Left hindlimb (tissue), 1 donor: ENCODE results near the gene CLMN.

Experiments
- DNase-seq: peaks from one replicate; pipeline ENCODE4 v3.0.0-alpha.2; 2018

CLMN gene

DNA sequence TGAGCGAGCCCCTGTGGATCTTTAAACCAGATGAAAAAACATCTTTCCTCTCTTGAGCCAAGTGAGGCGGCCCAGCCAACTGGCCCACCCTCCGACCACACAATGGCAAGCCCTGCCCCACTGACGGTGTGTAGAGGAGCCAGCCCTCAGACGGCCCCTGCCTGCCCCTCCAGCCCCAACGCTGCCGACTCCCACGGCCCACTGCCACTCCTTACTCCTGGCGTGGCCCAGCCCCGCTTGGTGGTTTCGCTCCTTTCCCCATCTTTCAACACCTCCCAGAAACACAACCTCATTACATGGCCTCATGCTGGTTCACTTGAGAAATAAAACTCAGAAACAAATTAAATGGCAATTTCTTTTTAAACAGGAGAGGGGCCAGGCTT lies 81.8 kb downstream of the CLMN start:
- peak; percentile 82 for DNase-seq

DNA sequence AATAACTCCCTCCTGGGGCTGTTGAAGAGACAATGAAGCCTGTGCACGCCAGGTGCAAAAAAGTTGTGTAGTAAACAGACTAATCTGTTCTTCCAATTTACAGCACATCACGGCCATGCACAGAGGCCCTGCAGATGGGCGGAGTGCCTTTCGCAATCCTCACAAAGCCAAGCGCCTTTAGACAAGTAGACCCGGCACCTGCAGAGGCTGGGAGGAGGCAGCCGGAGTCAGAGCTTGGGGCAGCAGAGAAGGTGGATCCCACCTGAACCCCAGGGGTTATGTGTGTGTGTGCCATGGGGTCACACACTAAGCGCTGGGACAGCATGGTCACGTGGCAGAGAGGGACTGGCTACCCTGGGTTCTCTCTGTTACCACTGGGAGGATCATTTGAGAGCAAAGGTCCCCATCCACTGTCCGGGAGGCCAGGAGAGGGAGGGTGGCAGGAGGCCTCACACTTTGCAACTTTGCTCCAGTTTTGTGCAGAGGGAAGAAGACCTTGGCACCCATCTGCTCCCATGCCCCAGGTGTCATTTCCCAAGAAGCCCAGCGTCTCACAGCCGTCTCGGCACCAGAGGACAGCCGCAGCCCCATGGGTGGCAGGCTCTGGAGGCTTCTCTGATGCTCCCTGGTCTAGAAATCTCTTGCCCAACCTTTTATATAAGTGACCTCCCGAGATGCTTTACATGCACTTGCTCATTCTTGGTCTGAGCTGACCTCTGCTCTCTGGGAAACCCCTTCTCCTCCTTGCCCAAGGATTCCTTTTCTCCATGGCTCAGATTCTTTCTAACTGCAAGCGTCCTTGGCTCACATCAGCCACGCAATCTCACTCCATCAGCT lies 82.4 kb downstream of the CLMN start:
- DNase-seq: no peak

DNA sequence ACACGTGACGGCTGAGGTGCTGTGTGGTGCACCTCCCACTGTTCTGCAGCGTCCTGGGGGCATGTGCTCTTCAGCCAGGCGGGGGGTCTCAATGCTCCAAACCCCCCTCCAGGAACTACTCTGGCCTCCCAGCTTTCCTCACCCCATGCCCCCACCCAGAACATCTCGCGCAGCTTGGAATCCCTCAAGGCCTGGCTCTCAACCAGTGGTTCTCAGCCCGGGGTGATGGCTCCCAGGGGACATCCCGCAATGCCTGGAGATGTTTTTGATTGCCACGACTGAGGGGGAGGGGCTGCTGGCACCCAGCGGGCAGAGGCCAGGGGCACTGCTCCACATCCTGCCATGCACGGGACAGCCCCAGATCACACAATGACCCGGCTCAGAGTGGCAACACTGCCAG lies 83.5 kb downstream of the CLMN start:
- no peak for DNase-seq

DNA sequence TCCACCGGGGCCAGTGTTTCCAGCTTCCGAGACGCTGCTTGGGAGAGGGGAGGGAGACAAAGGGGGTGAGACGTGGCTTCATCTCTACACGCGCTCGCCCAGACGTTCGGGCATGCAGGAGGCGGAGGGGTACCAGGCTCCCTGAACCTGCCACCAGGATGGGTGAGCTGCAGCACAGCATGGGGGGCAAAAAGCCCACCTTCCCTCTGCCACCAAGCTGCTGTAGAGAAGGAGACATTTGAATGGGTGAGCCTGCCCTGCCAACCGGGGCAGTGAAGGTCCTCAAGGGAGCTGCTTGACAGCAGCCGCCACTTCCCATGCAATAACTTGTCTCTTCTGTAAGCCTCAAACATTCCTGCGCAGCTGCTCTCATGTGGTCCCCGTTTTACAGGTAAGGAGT lies 83.9 kb downstream of the CLMN start:
- no peak for DNase-seq

DNA sequence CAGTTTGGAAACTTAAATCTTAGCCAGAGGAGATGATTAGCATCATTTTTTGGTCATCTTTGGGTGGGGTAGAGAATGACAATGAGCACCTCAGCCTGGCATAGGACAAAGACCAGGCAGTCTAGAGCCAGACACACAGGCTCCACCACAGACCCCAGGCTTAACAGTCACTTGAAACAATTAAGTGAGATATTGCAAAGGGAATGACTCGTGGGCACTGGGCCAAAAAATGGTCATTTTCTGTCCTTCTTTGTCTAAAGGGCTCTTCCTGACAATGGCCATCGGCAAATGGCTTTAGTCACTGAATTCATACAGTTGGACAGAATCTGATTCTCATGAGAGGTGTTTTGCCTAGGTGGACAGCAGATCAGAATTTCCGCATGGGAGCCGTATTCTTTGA lies 84.4 kb downstream of the CLMN start:
- no peak for DNase-seq

DNA sequence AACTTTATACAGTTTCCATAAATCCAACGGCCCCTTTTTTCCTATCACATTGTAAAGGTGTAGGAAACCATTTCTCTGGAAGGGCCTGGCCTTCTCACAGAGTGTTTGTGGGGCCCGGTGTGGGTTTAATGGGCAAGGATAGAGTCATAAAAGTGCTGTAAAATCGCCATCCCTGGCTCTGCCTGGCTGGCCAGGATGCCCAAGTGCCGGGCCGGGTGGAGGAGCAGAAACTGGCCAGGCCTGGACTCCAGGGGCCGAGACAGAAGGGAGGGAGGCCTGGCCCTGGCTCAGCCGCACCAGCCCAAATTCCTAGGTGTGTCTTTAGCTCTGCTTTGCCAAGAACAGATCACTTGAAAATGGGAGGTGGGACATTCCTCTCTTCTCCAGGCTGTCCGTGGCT lies 85.3 kb downstream of the CLMN start:
- DNase-seq: no peak

DNA sequence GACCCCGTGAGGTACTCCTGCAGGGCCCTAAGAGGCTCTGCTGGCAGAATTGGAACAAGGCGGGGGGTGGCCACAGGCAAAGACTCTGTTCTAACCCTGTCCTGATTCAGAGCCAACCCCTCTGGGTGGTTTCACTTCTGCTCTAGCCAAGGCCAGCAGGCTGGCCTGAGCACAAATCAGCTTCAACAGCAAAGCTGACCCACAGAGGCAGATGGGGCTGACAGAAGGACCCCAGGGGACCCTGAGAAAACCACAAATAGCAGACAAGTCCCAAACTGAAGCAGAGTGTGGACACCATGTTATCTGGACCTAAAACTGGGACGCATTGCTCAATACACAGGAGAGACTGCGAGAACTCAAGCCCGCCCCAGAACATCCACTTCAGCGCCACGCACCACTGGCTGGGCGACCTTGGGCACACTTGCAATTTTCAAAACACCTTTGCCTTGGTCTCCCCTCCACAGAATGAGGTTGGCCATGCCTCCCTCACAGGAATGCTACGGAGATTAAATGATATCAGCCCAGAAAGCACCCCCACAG lies 85.9 kb downstream of the CLMN start:
- no peak for DNase-seq

DNA sequence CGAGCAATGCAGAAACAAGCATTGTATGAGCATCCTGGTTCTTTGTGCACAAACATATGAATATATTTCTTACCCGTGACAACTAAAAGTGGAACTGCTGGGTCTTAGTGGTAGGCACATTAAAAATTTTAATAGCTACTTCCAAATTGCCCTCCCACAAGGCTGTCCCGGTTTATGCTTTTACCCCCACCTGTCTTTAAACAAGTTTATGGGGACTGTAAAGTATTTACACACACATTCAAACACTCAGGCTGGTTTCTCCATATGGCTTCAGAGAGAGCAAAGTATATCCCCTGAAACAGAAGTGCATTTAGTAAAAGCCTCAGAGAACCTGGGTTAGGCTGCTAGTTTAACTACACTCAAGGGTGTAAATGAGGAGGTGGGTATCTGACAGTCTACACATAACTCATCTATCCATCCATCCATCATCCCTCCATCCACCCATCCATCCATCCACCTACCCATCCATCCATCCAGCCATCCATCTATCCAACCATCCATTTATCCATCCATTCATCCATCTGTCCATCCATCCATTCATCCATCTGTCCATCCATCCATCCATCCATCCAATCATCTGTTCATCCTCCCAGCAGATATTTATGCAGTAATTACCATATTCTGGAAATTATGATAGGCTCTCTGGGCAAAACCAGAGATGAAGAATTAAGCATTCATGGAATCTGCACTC lies 86.7 kb downstream of the CLMN start:
- DNase-seq: no peak

DNA sequence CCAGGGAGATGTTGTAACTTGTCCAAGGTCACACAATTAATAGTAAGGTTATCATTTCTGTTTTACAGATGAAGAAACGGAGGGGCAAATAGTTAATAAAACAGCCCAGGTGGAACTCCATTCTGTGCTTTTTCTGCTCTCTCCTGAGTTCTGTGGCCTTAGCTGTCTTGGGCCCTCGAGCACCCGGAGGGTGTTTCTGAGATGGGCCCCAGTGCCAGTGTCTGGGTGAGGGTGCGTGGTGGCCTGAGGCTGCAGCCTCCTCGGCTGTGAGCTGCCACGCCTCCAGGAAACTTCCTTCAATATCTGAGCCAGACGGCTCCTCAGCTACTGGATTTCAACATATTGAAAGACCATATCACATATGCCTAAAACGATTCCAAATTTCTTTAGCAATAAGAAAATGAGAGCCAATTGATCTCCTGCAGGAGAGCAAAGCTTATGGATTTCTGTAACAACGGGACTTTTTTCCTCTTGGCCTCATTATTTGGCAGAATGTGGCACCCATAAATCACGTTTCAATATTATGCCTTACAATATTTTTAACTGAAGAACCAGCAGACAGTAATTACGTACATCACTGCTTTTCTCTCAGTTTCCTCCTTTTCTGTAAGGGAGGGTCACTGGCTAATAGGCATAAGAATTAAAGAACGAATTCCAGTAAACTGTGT lies 87.6 kb downstream of the CLMN start:
- no peak for DNase-seq

DNA sequence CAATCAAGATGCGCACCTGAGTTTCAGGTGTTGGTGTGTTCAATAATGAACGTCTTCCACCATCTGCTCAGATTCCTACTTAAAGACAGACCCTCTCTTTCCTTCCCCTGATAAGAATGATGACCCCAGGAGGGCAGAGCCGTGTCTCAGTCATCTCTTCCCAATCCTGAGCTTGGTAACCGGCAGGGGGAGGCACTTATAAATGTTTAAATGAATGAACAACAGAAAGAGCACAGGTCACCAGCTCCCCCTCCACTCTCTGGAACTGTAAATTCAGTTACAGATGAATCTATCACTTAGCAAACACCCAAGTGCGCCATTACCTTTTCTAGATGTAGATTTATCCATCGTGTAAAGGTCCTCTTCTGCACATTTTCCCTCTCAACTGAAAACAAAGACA lies 90.0 kb downstream of the CLMN start:
- DNase-seq: no peak

DNA sequence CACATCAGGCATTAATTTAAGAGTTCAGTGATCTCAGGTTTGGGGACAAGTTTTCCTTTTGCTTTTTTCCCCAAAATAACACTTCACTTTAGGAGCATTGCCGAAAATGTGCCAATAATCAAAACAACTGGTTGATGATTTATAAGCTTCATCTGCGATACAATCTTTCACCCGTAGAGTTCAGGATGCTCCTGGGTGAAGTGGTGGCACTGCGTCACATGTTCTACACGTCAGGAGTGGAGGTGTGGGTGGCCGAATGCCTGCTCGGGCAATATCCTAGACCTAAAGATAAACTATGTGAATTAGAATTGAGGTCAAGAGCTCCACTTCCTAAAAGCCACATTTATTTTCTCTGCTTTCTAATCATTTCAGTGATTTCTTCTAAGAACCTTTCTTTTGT lies 91.5 kb downstream of the CLMN start:
- DNase-seq: no peak

DNA sequence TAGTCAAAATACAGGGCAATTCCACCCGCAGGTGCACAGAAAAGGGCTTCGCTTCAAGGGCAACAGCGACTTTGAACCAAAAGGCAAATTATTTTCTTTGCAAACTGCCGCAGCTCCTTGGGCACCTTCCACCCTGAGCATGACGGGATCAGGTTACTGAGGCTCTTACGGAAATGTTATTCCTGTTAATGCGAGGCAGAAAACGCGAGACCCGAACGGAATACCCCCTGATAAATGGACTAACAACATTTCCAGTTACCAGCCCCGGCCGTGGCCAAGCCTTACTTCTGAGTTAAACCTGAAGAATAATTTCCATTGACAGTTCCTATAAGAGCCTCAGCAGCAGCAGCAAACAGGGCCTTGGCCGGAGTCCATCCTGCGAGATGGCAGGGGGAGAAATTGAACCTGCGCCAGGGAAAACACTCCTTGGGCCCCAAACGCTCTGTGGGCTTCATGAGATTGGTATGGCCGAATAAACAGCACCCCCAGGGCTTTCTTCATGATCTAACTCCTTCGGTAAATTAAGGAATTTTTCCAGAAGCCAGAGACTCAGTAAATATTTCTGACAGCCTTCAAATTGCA lies 92.3 kb downstream of the CLMN start:
- peak; percentile 73 for DNase-seq

DNA sequence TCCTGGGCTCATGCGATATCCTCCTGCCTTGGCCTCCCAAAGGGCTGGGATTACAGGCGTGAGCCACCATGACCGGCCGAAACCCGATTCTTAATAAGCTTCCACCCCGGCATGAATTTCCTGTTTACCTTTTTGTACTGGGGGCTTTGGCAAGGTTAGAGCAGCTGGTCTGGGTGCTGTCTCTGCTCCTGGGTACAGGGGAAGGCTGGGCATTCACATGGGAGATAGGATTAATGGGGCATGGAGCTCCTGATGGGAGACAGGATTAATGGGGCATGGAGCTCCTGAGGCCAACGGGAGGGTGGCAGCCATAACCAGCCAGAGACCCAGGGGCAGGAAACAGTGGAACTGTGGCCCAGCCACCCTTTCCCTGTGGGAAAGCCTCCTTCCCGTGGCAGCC lies 92.9 kb downstream of the CLMN start:
- DNase-seq: no peak

DNA sequence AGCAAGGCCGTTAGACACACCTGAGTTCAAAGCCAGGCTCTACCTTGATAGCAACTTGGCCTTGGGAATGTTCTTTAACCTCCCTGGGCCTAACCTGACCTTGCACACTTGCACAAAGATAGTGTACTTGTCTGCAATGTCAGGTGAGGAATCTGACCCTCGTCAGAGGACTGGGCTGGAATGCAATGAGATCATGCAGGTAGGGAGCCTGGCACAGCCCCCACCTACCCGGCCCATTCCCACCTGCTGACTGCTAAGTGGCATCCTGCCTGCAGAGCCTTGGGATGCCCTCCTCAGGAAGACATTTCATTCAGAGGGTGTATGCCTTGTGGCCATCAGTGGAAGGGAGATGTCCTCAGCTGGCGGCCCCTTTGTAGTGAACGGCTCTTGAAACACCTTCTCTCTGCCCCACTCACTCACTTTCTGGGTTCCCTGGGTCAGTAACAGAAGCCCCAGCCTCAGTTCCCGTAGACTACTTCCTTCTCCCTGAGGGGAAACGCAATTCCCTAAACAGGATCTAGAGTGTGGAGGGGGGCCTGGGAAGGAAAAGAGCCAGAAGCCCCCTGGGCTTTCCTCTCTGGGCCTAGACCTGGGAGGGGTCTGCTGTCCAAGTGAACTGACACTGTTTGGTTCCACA lies 94.3 kb downstream of the CLMN start:
- no peak for DNase-seq

DNA sequence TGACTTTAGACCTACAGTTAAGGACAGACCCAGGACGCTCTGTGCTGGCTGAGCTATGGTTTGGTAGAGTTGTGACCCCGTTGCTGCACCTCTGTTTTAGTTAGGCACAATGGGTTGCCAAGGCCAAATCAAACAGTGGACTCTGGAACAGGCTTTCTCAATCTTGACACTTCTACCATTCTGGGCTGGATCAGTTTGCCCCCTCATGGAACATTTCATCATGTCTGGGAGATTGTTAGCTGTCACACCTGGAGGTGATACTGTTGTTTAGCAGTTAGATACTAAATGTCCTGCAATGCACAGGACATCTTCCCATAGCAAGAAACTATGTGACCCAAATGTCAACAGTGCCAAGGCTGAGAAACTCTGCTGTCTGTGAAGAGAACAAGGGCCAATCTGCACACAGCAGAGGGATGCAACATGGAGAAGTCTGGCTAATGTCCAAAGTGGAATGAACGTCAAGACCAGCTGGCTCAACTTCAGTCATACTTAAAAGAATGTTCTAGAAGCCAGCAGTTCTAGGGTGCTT lies 96.8 kb downstream of the CLMN start:
- no peak for DNase-seq

DNA sequence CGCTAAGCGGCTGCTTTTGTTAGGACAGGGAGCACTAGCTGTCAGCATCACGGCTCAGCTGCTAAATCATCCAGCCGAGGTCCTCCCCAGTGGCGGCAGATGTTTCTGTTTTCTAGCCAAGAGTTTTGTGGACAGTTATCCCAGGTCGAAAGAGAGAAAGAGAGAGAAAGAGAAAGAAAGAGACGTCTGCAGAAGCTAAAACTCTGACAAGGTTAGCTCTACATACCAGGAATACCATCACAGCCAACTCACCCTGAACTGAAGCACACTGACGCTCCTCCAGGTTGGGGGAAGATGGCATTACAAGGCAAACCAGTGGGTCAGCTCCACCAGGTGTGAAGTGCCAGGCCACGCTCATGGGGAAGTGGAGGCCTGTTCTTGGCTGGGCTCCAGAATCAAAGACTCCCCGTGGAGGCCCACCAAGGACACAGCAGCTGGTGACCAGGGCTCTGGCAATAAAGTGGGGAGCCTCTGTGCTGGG lies 97.5 kb downstream of the CLMN start:
- DNase-seq: peak; percentile 71

DNA sequence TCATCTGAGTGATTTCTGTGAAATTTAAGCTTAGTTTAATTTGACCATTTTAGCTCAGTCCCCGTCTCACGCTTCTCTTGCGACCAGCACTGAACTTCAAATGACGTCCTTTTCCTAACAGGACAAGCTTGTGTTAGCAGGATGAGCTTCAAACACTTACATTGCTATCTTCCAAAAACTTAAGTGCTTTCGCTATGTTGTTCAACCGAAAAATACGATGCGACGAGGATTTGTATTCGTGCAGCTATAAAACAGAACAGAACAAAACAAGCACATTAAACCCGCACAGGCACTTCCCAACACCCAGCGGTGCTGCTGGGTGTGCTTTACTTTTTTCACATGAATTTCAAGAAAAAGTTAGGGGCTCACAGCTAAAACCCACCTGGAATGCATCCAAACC lies 98.2 kb downstream of the CLMN start:
- DNase-seq: no peak

DNA sequence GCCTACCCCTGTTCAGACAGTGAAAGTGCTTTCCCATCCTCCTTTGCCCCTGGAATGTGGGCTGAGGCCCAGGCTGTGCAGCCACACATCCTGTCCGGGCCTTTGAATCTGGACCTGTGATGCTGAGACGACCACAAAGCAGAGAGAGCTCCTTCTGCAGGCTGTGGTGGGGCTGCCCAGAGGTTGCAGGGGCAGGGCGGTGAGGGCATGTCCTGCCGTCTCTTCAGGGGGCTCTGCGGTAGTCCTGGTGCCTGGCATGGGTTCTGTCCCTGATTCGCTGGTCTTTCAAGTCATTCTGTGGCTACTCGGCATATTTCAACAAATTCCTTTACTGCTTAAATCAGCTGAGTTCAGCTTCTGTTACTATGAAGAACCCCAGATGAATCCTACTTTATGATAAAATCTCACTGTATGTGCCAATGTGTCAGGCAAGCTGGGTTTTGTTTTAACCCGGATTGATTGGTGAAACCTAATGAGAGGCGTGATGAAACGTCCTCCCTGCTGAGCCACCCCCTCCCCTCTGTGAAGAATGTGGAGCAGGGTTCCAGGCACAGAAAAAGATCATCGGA lies 99.0 kb downstream of the CLMN start:
- peak; percentile 62 for DNase-seq

DNA sequence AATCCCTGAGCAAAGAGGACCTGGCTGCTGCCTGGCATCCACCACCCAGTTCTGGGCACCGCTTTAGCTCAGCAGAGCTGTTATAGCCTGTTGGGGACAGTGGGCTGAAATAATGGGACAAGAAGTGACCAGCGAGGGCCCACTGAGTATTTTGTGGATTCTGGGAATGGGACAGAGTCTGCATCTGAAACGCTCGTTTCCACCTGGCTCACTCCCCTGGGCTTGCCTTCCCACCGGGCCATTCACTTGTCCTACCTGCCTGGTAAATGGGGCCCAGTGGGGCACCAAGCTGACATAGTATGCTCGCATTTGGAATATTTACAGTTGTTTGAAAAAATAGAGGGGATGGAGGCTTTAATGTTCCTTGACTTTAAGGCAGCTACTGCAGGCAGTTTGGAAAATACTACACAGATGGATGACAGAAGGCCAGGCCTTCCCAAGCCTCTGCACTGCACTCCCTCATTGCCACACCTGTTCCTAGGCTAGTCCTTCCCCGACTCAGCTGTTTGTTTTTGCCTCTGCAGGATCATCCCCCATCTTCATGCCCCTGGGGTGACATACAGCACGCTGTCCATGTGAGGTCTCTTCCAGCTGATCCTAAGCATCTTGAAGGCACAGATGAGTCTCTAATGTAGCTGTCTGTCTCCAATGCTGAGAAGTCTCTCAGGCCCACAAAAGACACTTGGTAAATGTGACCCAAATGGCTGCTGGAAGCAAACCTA lies 101.1 kb downstream of the CLMN start:
- DNase-seq: no peak

DNA sequence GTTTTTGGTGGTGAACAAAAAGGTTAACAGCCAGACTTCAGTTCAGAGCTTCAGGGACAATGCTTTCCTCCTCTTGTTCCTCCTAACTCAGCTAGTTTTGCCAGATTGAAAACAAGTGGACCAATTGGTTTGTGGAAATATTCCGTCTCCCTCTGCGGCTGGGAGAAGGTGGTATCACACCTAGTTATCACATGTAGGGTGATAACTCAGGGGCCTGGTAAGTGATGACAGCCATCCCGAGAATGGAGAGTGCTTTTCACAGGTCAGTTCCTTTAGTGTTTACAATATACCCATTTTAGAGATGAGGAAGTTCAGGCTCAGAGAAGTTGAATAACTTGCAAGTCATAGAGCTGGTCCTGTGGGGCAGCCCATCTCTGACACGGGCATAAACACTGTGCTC lies 101.7 kb downstream of the CLMN start:
- DNase-seq: no peak

DNA sequence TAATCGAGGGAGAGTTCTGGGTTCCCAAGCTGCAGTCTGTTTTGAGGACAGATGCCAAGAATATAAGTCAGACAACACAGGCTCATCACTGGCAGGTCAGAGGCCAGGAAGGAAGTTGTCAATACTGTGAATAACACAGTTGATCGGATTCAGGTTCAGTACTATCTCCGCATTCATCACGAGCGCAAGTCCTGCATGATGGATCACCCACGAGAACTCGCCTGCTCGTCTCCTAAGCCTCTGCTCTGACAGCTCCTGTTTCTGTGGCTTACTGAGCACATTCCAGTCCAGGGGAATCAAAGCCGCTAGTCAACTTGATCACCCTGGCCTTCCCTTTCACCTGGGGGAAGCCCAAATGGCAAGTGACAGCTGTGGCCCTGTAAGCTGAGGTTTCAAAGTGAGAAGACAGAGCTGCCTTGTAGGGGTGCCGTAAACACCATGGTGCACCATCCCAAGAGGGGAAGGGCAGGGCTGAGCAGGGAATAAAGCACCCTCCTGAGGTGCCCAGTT lies 102.3 kb downstream of the CLMN start:
- DNase-seq: no peak
